Measurements from ENCODE around the gene EIF4A2.
A peak's percentile ranks its signal among the peaks of the same experiment; 100 is the strongest.

DNA sequence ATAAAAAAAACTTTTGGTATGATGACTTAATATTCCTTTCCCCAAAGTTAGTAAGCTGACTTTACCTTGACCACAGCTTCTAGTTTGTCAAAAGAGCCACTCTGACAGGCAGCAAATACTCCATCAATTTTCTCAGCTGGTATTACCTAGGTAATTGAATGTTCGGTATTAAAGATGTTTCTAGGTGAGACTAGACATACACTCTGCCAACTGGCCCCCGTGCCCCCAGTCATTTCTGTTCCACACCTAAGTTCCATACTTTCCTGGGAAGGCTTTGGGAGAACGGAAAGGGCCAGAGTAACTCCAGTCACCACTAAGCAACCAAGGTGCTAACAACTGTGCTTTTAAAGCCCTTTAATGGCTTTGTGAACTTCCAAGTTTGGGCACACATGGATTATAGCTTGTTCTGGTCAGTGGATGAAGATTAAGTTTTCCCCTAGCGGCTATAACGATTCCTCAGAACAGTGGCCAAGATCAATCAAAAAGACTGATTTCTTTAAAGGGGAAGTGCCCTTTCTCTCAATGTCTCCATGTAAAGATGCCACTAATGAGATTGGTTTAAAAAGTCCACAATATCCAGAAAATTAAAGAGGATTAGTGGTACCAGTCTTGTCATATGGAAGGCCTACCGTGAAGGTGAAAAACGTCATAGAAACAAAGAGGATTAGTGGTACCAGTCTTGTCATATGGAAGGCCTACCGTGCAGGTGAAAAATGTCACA is 7.0 kb downstream of the EIF4A2 start:
- TF ChIP-seq, protein P1, sequence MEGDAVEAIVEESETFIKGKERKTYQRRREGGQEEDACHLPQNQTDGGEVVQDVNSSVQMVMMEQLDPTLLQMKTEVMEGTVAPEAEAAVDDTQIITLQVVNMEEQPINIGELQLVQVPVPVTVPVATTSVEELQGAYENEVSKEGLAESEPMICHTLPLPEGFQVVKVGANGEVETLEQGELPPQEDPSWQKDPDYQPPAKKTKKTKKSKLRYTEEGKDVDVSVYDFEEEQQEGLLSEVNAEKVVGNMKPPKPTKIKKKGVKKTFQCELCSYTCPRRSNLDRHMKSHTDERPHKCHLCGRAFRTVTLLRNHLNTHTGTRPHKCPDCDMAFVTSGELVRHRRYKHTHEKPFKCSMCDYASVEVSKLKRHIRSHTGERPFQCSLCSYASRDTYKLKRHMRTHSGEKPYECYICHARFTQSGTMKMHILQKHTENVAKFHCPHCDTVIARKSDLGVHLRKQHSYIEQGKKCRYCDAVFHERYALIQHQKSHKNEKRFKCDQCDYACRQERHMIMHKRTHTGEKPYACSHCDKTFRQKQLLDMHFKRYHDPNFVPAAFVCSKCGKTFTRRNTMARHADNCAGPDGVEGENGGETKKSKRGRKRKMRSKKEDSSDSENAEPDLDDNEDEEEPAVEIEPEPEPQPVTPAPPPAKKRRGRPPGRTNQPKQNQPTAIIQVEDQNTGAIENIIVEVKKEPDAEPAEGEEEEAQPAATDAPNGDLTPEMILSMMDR (IDR thresholded peaks at IDR 0.05), result no peak
- TF ChIP-seq POLR2A (IDR thresholded peaks at IDR 0.05) (peak in 1 of 4 donors; percentile 31), POLR2AphosphoS5 (IDR thresholded peaks at IDR 0.05) (no peak)
